ENCODE measurements around the gene TOPAZ1. TPM values are rescaled to one million over a fixed set of nuclear protein-coding genes. Genes with fewer than 3 reads are reported as not detected.

Gene TOPAZ1
- total RNA-seq, 1 donor from 2014 or later, result not detected

GRCh38 chr3:44338828-44339127 lies 97.1 kb downstream of the TOPAZ1 start:
- H3F3A ChIP-seq (ENCODE audit: low read depth), result peaks cover 4% of the 10 kb centered on the region
- no peak for TF ChIP-seq EZH2phosphoT487 (IDR thresholded peaks at IDR 0.05)
- TF ChIP-seq, protein P1, sequence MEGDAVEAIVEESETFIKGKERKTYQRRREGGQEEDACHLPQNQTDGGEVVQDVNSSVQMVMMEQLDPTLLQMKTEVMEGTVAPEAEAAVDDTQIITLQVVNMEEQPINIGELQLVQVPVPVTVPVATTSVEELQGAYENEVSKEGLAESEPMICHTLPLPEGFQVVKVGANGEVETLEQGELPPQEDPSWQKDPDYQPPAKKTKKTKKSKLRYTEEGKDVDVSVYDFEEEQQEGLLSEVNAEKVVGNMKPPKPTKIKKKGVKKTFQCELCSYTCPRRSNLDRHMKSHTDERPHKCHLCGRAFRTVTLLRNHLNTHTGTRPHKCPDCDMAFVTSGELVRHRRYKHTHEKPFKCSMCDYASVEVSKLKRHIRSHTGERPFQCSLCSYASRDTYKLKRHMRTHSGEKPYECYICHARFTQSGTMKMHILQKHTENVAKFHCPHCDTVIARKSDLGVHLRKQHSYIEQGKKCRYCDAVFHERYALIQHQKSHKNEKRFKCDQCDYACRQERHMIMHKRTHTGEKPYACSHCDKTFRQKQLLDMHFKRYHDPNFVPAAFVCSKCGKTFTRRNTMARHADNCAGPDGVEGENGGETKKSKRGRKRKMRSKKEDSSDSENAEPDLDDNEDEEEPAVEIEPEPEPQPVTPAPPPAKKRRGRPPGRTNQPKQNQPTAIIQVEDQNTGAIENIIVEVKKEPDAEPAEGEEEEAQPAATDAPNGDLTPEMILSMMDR (IDR thresholded peaks at IDR 0.05), result no peak
- no peak for TF ChIP-seq EZH2 (IDR thresholded peaks at IDR 0.05)
- peak overlapping the region; percentile 6 for H2AFZ ChIP-seq (replicated peaks)
- peaks cover 42% of the 10 kb centered on the region for H3K79me2 ChIP-seq (ENCODE audit: low read depth)
- no peaks in the 10 kb centered on the region for H3K9me3 Mint-ChIP-seq
- H3K27me3 ChIP-seq, result no peaks in the 10 kb centered on the region
- peaks cover 17% of the 10 kb centered on the region for H3K4me1 Mint-ChIP-seq
- no peaks in the 10 kb centered on the region for H3K36me3 ChIP-seq
- H3K27ac ChIP-seq, result no peak overlapping the region
- H3K4me1 ChIP-seq, result peaks cover 23% of the 10 kb centered on the region
- H3K4me3 ChIP-seq, result peak overlapping the region; percentile 61
- H3K36me3 Mint-ChIP-seq, result peaks cover 5% of the 10 kb centered on the region
- H3K9ac ChIP-seq, result peak overlapping the region; percentile 29
- DNase-seq (ENCODE audit: low spot score), result no peak
- H3K4me3 Mint-ChIP-seq, result peak overlapping the region; percentile 97
- peak overlapping the region; percentile 86 for H3K4me2 ChIP-seq
- peaks cover 3% of the 10 kb centered on the region for H3K27me3 Mint-ChIP-seq (ENCODE audit: insufficient read depth, low read depth)
- no peaks in the 10 kb centered on the region for H3K9me3 ChIP-seq (ENCODE audit: low read depth)
- H3K27ac Mint-ChIP-seq, result peak overlapping the region; percentile 96
- H4K20me1 ChIP-seq (ENCODE audit: low read depth), result no peaks in the 10 kb centered on the region

- Histone ChIP-seq H3K27ac (no peak overlapping the region), H3K79me2 (ENCODE audit: low read depth) (peaks cover 45% of the 10 kb centered on the region), H3K36me3 (no peaks in the 10 kb centered on the region), H3K4me3 (peak overlapping the region; percentile 61), H3K9ac (peak overlapping the region; percentile 29), H3K9me3 (ENCODE audit: low read depth) (no peaks in the 10 kb centered on the region), H3F3A (ENCODE audit: low read depth) (peaks cover 4% of the 10 kb centered on the region), H3K27me3 (no peaks in the 10 kb centered on the region), H4K20me1 (ENCODE audit: low read depth) (no peaks in the 10 kb centered on the region), H3K4me1 (peaks cover 23% of the 10 kb centered on the region), H2AFZ (replicated peaks) (peak overlapping the region; percentile 6), H3K4me2 (peak overlapping the region; percentile 86)
- H3K27me3 Mint-ChIP-seq (ENCODE audit: insufficient read depth, low read depth), result peaks cover 3% of the 10 kb centered on the region
- peaks cover under 1% of the 10 kb centered on the region for H3K9me3 Mint-ChIP-seq
- H3K27ac Mint-ChIP-seq, result peak overlapping the region; percentile 96
- peaks cover 8% of the 10 kb centered on the region for H3K36me3 Mint-ChIP-seq
- peak overlapping the region; percentile 97 for H3K4me3 Mint-ChIP-seq
- H3K4me1 Mint-ChIP-seq, result peaks cover 17% of the 10 kb centered on the region
- TF ChIP-seq EZH2phosphoT487 (IDR thresholded peaks at IDR 0.05) (no peak), EZH2 (IDR thresholded peaks at IDR 0.05) (no peak)
- TF ChIP-seq, protein P1 (IDR thresholded peaks at IDR 0.05), result no peak
- DNase-seq (ENCODE audit: low spot score), result no peak
These were observed 97.7 kb downstream of the TOPAZ1 start for GRCh38 chr3:44339181-44340057.

DNA sequence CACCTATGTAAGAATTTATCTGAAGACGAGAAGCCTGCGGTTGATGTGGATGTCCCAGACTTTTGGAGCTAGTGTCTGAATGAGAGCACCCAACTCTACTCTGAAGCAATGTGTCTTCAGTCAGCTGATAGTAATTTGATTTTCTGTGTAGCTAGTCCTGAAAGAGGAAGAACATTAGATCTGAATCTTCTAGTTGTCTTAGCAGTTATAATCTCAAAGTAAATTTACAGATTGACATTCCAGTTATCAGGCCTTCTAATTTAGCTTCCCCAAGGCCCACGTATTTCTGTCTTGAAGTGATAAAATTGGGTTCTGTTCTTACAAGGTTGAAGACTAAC lies 98.3 kb downstream of the TOPAZ1 start:
- Mint-ChIP-seq H3K27ac (peak overlapping the region; percentile 74), H3K27me3 (ENCODE audit: insufficient read depth, low read depth) (peaks cover 3% of the 10 kb centered on the region), H3K36me3 (peaks cover 11% of the 10 kb centered on the region), H3K4me3 (peak overlapping the region; percentile 97), H3K9me3 (peaks cover 4% of the 10 kb centered on the region), H3K4me1 (peaks cover 17% of the 10 kb centered on the region)
- Histone ChIP-seq H3K9ac (no peak overlapping the region), H3K4me3 (peak overlapping the region; percentile 61), H3F3A (ENCODE audit: low read depth) (peaks cover 4% of the 10 kb centered on the region), H4K20me1 (ENCODE audit: low read depth) (no peaks in the 10 kb centered on the region), H3K27me3 (no peaks in the 10 kb centered on the region), H2AFZ (replicated peaks) (no peak overlapping the region), H3K4me1 (peaks cover 25% of the 10 kb centered on the region), H3K79me2 (ENCODE audit: low read depth) (peaks cover 45% of the 10 kb centered on the region), H3K27ac (no peak overlapping the region), H3K4me2 (peak overlapping the region; percentile 86), H3K9me3 (ENCODE audit: low read depth) (no peaks in the 10 kb centered on the region), H3K36me3 (no peaks in the 10 kb centered on the region)
- no peak for DNase-seq (ENCODE audit: low spot score)
- TF ChIP-seq, protein P1 (IDR thresholded peaks at IDR 0.05), result no peak
- TF ChIP-seq EZH2phosphoT487 (IDR thresholded peaks at IDR 0.05) (no peak), EZH2 (IDR thresholded peaks at IDR 0.05) (no peak)

All from neural progenitor cell (in vitro differentiated cells).